GM13977 (cell line): ENCODE results near the gene PLEKHG4.

ENCODE experiments used
- DNase-seq: peaks from one replicate; pipeline ENCODE4 v3.0.0; 2012; ENCODE audit warnings: low spot score
- CTCF ChIP-seq: IDR thresholded peaks from 2 replicates; pipeline ENCODE4 v1.5.1; 2012; ENCODE audit warnings: mild to moderate bottlenecking, control low read depth; ENCODE audit not compliant: insufficient read depth; ENCODE audit errors: extremely low read depth, missing control alignments
- in situ Hi-C: fragments of 300-500 bp; cut with MboI; formaldehyde crosslinking; loops from one replicate; pipeline ENCODE4 v1.12.0; 2022; ENCODE audit warnings: low sequenced_read_pairs, low pct_unique_long_range_greater_than_20kb, mixed read lengths, inconsistent platforms; ENCODE audit not compliant: unreplicated experiment

Gene PLEKHG4

GRCh38 chr16:67281536-67282446, 2.5 kb downstream of the PLEKHG4 start:
- DNase-seq: no peak

GRCh38 chr16:67282447-67282805, 3.1 kb downstream of the PLEKHG4 start:
- TF ChIP-seq CTCF: no peak
- in situ Hi-C loops: no loop called here
- no peak for DNase-seq

More at GRCh38 chr16:67281536-67282446, 2.5 kb downstream of the PLEKHG4 start:
- TF ChIP-seq CTCF: no peak
- in situ Hi-C loops: no loop called here

GRCh38 chr16:67283039-67283825, 3.9 kb downstream of the PLEKHG4 start:
- TF ChIP-seq CTCF: no peak
- no peak for DNase-seq
- in situ Hi-C loops: no loop called here

- DNase-seq: no peak
- in situ Hi-C loops: no loop called here
- no peak for TF ChIP-seq CTCF
These were observed 4.7 kb downstream of the PLEKHG4 start for GRCh38 chr16:67283826-67284555.

GRCh38 chr16:67284699-67285646, 5.6 kb downstream of the PLEKHG4 start:
- TF ChIP-seq CTCF: no peak
- no peak for DNase-seq
- in situ Hi-C loops: no loop called here
